HEK293 (cell line): ENCODE results near the gene HS3ST5.

Experiments used
- CTCF ChIA-PET: fragments of 350-600 bp; formaldehyde crosslinking; extraction: SDS; loops from one replicate; lab custom pipeline; 2021; ENCODE audit warnings: antibody characterized with exemption; lab: Yijun Ruan, JAX
- POLR2A ChIA-PET: fragments of 300-600 bp; formaldehyde crosslinking; extraction: SDS; loops from one replicate; lab custom pipeline; 2020; ENCODE audit warnings: antibody characterized with exemption, inconsistent platforms; lab: Yijun Ruan, JAX
- H3K27ac ChIP-seq: fragments of 200-500 bp; sonication (Bioruptor generic); 2 replicates; pipeline ENCODE4 v1.5.1; 2014; ENCODE audit warnings: low read depth, low read length, control low read depth, inconsistent platforms; ENCODE audit errors: extremely low read depth
- H3K36me3 ChIP-seq, 2 experiments: fragments of 200-500 bp in 1 of 2; sonication (Bioruptor generic) in 1 of 2; 1 replicate in 1 of 2; 2 replicates in 1 of 2; pipeline ENCODE4 v1.5.1; 2014 to 2017; ENCODE audit warnings: inconsistent platforms in 2 of 2, low read length in 2 of 2; ENCODE audit not compliant: control insufficient read depth in 2 of 2, insufficient read depth in 1 of 2
- H3K4me1 ChIP-seq: fragments of 200-500 bp; sonication (Bioruptor generic); 2 replicates; pipeline ENCODE4 v1.5.1; 2014; ENCODE audit warnings: mild to moderate bottlenecking, low read length, inconsistent platforms; ENCODE audit not compliant: control insufficient read depth, insufficient read depth
- H3K4me3 ChIP-seq: 2 replicates; pipeline ENCODE4 v1.5.1; 2011; ENCODE audit warnings: low read depth, mild to moderate bottlenecking, control low read depth, low read length, moderate library complexity
- H3K9me3 ChIP-seq: fragments of 200-500 bp; sonication (Bioruptor generic); 2 replicates; pipeline ENCODE4 v1.5.1; 2014; ENCODE audit warnings: low read depth, low read length, inconsistent platforms; ENCODE audit not compliant: control insufficient read depth, insufficient read depth
- GLIS1 ChIP-seq: fragments of 450-650 bp; formaldehyde crosslinking; IDR thresholded peaks from 2 replicates; pipeline ENCODE4 v1.5.1; 2016; ENCODE audit warnings: missing biosample characterization, missing genetic modification characterization
- ZNF394 ChIP-seq: fragments of 450-650 bp; formaldehyde crosslinking; IDR thresholded peaks from 2 replicates; pipeline ENCODE4 v1.5.1; 2016; ENCODE audit warnings: missing biosample characterization, missing genetic modification characterization, mild to moderate bottlenecking, moderate library complexity, borderline replicate concordance

Gene HS3ST5

GRCh38 chr6:114007516-114007915, 335.3 kb downstream of the HS3ST5 start:
- Histone ChIP-seq H3K9me3 (no peaks in the 10 kb centered on the region), H3K36me3 (no peaks in the 10 kb centered on the region), H3K4me3 (no peak overlapping the region), H3K27ac (no peak overlapping the region), H3K4me1 (no peaks in the 10 kb centered on the region)
- peak; percentile 71 for TF ChIP-seq GLIS1 (tag by site-specific recombination)
- TF ChIP-seq ZNF394 (tag by site-specific recombination) = no peak
- ChIA-PET CTCF (interaction anchor here (0.7 to 4.2 kb wide), 3 partner anchors 12 to 1600 kb away, joined by 3 to 21 read pairs (median 3); no protein-coding TSS in a partner anchor), POLR2A (interaction anchor here (0.6 kb wide), 1 partner anchor 52 kb away, joined by 3 read pairs; no protein-coding TSS in a partner anchor)
